CD4-positive, alpha-beta T cell treated with Interleukin-15 for 1 hour (primary cell): Measurements from ENCODE around the gene UBXN11.
A peak's percentile ranks its signal among the peaks of the same experiment; 100 is the strongest.

ENCODE experiments used
- DNase-seq: peaks from one replicate; pipeline ENCODE4 v3.0.0-alpha.2; 2020

The UBXN11 gene

DNA sequence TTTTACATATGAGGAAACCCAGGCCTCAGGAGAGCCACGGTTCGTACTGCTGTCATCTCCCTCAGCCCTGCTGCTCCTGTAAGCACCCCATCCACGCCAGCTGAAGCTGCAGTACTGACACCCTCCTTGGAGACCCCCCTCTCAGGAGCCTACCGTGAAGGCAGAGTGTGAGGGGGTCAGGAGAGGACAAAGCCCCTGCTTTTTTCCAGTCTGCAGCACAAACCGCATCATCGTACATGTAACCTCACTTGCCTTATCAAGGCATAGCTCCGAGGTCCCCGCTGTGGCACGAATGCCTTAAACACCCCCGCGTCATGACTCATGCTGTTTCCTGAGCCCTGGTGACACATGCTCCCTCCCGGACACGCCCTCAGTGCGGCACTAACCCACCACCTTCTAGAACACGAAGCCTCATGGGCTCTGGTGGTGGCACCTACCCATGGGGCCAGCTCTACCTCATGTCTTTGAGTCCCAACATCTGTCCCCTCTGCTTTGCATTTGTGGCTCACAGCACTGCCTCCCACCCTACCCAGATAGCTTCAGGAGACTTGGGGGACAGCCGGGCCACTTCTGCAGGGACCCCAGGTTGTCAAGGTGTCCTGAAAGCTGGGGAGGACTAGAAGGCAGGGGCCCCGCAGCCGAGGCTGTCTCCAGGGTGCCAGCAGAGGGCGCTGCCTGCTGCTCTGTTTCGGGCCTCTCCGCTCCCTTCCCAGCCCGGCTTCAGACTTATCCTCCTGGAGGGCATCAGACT, 21.7 kb downstream of the UBXN11 start:
- DNase-seq, result peak; percentile 93

DNA sequence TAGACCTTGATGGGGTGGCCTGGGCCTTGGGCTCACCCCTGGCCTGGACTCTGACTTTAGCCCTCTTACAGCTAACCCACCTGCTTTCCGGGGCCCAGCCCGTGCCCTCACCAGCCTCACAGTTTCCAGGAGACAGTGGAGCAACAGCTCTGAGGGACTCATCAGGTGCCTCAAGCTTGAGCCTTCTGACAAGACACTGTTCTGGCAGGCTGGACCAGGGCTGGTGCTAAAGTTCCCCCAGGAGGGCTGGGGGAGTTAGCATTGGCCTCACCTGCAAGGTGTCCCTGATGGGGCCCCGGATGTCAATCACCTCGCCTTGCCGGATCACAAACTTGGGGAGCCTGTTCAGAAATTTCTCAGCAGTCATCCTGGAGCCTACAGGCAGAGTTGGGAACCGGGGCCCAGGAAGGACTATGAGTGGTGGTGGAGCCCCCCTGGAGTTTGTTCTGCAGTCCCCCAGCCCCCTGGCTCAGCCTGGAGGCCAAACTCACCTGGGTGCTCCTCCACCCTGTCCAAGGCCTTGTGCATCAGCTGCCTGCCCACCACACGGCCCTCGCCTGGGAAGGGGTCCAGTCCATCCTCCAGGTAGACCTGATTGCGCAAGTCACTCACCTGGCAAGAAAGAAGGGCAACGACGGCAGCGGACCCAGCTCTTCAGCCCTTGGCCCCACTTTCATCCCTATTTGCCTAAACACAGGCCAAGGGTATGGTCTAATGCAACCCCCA, 22.4 kb downstream of the UBXN11 start:
- no peak for DNase-seq

DNA sequence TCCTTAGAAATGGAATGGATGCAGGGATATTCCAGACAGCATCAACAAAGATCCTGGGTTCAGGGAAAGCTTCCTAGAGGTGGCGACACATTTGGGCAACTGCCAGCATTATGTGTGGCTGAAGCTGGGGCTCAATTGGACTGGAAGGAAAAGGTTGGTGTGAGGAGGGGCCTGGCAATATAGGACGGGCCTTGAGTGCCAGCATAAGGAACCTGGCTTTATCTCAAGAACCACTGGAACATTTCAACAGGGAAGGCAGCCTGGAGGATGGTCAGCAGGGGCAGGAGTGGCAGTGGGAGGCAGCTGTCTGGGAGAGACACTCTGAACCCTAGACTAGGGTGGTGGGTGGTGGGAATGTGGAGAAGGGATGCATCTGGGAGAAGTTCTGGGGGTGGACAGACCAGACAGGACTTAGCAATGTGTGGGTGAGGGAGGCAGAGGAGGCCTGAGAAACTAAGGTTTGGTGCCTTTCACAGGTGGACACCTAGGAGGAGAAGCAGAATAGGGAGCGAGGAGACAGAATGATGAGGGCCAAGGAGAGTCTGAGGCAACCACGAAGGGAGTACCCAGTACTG, 23.1 kb downstream of the UBXN11 start:
- no peak for DNase-seq

DNA sequence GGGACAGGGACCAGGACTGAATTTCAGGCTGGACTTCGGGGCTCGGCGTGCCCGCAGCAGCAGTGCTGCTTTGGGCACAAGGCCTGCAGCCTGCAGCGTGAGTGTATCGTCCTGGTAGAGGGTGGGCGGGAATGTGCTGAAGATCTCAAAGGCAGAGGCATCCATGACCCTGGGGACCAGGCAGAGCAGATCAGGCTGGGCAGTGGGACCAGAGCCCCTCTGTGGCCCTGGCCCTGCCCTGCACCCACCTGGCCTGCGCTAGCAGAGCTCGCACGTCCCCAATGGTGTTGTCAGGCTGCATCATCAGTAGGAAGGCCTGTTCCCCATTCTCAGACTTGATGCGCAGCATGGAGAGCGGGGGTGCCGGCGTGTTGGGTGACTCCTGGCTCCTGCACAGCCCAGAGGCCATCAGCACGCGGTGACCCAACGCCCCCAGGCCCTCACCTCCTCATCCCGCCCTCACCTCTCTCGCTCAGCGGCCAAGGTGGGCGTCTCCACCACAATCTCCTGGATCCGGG, 24.0 kb downstream of the UBXN11 start:
- no peak for DNase-seq

DNA sequence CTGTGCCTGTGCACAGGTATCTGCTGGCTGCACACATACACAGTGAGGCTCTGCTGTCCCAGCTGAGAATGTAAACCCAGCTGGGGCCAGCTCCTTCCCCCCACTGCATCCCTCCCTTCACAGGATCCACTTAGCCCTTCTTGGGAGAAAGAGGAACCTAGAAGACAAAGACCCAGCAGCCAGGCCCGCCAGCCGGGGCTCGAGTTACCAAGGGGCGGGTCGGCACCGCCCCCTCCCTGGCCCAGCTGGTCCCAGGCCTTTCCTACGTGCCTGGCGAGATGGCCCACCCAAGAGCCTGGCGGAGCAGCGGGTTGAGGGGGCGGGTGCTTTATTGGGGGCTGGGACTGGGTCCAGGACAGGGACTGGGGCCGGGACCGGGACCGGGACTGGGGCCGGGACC, 24.5 kb downstream of the UBXN11 start:
- no peak for DNase-seq

DNA sequence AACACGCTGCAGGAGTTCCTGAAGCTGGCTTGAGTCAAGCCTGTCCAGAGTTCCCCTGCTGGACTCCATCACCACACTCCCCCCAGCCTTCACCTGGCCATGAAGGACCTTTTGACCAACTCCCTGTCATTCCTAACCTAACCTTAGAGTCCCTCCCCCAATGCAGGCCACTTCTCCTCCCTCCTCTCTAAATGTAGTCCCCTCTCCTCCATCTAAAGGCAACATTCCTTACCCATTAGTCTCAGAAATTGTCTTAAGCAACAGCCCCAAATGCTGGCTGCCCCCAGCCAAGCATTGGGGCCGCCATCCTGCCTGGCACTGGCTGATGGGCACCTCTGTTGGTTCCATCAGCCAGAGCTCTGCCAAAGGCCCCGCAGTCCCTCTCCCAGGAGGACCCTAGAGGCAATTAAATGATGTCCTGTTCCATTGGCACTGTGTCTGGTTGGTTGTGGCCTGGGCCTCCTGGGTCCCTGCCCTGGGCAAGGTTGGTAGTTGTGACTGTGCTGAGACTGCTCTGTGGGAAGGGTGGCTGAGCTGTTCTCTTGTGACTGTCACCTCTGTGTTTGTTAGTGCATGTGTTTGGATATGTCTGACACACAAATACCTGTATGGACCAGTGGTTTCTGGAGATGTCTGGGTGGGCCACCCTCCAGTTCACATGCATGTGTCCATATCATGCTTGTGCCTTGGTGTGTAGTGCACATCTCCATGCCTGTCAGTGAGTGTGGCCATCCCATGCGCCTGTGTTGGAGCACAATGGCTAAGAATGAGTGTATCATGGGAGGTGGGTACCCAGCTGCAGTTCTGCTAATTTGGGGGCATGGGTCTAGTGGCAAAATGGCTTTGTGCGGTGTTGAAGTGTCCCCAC, 25.1 kb downstream of the UBXN11 start:
- no peak for DNase-seq

DNA sequence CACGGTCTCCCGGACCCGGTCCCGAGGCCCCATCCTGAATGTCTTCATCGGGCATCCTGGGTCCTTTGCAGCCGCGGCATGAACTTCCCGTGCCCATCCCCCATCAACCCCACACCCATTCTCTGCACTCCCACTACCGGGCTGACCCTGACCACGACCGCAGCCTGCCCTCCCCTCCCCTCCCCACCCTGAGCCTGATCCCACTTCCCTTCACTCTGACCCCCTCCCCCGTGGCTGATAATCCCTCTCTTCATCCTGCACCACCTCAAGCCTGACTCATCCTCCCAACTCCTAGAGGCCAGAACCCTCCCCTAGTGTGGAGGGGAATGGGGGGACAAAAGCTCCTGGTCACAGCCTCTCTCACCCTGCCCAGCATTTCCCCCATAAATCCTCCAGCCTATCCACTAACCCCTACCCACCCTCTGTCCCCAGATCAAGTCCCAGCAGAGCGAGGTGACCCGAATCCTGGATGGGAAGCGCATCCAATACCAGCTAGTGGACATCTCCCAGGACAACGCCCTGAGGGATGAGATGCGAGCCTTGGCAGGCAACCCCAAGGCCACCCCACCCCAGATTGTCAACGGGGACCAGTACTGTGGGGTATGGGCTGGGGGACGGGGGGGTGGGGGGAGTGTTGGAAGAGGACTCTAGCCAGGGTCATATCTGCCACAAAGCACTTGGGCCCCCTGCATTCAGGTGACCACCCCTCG, 25.9 kb downstream of the UBXN11 start:
- no peak for DNase-seq

DNA sequence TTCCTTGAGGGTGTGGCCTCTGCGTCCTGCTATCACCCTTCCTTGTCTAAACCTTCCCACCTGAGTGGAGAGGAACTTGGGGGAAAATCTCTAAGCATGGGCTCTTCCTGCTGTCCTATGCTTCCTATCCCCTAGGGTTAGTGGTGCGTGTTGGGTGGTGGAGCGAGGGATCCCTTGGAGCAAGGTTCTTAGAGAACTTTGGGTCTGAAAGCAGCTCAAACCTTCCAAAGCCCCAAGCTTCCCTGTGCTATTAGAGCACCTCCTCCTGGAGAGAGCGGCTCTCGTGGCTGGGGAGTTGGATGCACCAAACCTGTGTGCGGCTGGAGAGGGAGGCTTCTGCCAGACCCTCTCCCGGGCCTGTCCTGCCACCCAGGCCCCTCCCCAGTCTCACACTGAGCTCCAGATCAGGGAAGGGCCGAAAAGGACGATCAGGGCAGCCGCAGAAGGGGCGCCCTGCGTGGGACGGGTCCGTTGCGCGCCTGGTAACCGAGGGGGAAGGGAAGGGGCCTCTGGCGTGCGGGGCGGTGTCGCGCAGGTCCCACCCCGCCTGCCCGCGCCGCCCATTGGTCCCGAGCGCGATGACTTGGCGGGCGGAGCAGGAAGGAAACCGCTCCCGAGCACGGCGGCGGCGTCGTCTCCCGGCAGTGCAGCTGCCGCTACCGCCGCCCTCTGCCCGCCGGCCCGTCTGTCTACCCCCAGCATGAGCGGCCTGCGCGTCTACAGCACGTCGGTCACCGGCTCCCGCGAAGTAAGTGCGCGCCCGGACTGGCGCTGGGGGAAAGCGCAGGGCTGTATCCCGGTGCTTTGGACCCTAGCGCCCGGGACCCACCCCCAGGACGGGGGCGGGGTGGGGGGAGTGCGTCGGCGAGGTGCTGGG, 26.7 kb downstream of the UBXN11 start, which contains the start of gene SH3BGRL3:
Gene SH3BGRL3 (plus strand): TSS at position 631 of the 877 bp plus-strand sequence. CDS start 70 bp downstream, at position 701.
- peak; percentile 85 for DNase-seq

DNA sequence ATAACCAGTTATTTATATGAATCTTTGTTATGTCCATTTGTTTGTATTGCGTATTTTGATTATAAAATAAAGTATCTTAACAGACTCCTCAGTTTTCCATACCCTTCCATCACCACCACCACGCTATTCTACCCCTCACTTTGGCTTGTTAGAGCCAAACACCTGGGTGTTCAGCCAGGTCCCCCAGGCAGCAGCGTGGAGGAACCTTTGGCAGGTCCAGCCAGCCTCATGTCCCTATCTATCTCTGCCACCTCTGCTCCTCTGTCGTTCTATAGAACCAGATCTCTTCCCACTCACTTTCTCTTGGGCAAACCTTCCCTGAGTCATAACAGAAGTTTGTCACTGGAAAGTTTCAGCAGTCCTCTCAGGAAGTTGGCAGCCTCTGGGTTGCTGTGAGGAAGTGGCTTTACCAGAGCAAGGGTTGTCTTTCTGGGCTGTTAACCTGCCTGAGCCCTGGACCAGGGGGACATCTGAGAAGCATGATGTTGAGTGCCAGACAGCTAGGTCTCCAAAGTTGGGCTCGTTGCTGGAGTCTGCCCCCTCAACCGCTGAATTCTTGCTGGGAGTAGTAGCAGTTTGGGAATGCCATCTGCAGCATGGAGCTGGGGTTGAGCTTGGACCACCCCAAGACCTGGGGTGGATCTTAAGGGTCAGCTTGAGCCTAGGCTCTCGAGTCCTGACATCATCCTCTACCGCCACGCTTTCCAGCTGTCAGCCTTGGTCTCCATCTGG, 27.5 kb downstream of the UBXN11 start:
- DNase-seq, result peak; percentile 65

DNA sequence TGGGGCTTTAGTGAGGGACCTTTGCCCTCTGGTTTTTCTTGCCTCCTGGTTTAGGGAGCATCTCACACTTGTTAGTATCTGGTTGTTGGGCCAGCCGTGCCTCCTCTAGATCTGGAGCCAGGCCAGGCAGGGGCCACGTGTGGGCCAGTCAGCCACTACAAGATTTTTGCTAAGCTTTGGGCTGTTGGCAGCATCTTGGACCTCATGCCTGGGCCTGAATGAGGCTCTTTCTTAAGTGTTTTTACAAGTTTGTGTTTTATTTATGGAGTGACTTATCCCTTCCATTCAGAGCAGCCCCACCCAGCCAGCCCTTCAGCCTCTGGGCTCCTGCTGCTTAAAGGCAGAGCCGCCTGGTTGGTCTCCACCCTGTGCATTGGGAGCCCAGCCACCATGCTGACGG, 28.1 kb downstream of the UBXN11 start:
- DNase-seq, result no peak

DNA sequence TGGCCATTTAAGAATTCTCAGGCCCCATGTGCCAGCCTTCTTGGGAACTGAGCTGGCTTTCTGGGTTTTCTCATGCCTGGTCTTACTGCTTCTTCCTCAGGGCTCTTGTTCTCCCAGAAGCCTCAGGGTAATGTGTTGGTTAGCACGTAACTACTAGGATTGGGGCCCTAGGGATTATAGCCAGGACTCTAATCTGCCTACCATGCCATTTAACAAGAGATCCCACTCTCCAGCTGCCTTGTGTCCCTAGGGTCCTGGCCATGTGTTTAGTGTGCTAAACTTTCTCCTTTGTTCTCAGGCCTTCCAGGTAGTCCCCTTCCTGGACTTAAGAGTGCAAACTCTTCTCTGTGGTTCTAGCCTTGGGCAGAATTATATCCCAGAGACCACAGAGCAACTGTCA, 28.7 kb downstream of the UBXN11 start:
- no peak for DNase-seq

DNA sequence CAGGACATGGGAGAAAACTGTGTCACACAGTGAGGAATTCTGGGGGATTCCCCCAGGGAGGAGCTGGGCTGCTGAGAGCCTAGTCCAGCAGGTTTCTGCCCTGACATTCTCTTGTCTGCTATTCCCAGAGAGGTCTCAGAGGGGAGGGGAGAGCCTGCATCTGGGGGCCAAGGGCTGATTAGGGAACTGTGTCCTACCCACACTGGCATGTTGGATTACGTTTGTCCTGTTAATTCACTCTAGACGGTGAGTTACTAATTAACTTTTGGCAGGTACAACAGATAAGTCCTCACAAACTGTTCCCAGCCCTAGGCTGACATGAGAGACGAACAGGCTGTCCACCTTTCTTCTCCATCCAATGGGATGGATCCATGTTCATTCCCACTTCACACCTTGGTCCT, 29.2 kb downstream of the UBXN11 start:
- no peak for DNase-seq

DNA sequence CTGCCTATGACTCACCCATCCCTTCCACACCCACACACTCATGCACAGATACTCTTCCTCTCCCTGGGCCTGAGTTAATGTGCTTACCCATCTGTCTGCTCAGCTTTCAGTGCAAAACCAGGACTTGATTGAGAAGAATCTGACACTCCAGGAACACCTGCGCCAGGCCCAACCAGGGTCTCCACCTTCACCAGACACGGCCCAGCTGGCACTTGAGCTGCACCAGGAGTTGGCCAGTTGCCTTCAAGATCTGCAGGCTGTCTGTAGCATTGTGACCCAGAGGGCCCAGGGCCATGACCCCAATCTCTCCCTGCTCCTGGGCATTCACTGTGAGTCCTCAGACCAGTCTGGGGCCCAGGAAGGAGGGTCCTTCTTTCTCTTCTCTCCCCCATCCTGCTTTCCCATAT, 30.0 kb downstream of the UBXN11 start:
- DNase-seq, result no peak

DNA sequence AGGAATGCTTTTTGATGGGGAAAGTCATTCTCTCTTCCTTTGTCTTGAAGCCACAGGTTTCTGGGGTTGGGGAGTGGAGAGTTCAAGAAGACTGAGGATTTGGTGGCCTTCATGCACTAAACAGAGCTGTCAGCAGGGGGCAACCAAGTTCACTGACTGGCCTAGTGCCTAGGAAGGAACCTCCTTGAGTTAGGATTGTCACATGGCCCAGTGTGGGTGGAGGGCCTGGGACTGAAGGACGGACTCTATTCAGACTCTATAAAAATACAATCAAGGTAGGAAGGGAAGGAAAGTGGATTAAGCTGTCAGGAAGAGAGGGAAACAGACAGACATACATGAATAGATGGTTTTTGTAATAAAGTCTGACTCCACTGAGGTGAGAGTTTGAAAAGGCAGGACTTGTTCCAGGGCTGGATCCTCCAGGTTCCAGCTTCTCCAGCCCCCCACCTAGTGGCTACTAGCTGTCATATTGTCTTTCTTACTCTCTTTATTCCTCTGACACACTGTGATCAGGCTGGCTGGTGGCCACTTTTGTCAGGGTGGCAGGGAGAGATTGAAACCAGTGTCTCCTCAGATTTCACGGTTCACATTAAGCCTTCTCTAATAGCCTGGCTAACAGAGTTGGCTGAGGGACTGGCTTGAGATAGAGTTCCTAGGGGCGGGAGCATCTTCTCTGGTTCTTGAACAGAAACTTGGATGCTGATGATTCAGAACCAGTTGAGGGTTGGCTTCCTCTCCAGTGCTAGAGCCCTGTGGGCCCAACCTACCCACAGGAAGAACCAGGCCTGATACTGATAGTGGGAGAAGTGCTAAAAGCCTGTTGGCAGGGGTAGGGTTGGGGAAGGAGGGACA, 30.6 kb downstream of the UBXN11 start:
- peak; percentile 83 for DNase-seq

DNA sequence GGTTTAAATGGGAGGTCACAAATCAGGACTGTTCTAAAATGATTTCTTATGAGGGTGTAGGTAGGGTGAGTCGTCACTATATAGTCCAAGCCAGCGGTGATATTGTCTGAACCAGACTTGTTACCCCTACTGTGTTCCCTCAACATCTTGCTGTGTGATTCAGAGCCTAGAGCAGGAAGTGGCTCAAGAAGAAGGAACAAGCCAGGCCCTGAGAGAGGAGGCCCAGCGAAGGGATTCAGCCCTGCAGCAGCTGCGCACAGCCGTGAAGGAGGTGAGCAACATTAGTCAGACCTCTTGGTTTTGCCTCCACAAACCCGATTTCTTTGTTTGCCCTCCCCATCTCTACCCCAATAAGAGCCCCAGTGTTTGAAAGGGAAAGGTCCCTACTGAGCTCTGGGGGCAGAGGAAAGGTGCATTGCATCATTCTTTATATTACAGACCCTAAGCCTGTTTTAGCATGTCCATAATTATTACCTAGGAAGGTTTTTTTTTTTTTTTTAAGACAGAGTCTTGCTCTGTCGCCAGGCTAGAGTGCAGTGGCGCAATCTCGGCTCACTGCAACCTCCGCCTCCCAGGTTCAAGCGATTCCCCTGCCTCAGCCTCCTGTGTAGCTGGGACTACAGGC, 31.5 kb downstream of the UBXN11 start:
- peak; percentile 66 for DNase-seq

DNA sequence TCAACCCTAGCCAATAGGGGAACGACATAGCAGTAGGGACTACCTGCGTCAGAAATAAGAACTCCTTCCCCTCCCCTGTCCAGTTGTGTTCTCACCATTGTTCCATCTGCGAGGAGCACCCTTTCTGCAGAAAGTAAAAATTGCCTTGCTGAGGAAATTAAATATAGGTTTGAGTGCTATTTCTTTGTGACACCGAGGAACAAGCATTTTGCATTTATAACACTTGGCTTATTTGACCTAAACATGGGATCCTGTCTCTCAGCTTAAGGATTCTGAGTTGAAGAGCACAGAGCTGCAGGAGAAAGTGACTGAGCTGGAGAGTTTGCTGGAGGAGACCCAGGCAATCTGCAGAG, 37.3 kb downstream of the UBXN11 start:
- no peak for DNase-seq

DNA sequence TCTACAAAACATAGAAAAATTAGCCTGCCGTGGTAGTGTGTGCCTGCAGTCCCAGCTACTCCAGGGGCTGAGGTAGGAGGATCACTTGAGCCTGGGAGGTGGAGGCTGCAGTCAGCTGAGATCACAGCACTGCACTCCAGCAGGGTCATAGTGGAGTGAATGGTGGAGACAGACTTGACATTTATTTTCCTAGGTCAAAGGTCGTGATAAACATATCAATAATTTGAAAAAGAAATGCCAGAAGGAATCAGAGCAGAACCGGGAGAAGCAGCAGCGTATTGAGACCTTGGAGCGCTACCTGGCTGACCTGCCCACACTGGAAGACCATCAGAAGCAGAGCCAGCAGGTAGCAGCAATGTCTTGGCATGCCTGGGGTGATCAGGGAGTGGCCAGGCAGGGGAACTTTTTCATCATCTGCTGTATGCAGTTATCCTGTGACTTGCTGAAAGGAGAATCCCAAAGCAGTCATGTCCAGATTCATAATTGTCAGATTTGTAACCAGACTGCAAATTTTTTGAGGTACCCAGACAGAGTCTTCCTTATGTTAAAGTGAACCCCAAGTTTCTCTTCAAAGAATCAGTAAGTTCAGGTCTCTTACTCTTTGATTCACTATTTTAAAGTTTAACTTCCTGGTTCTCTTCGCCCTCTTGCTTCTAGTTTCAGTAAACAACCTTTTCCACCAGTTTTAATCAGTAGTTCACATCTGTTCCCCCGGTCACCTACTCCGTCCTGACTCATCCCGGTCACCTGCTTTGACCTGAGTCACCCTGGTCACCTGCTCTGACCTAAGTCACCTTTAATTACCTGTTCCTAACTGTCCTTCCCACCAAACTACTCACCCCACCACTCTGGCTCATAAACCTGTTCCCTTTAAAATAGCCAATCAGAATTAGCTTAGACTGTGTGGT, 37.9 kb downstream of the UBXN11 start:
- DNase-seq, result no peak

DNA sequence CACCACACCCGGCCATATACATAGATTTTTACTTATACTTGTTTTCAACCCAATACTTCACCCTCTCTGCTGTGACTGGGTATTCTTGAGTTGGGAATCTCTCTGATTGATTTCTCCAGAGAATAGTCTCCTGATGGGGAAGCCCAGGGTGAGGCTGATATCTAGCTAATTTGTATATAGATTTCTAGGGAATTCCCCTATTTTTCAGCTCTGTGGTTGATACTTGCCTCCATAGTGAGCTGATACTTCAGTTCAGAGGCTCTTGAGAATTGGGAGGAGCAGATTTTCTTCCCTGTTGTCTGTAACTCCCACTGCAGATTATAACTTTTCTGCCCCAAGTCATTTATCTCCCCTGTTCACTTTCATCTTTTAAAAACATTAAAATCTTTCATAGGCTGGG, 41.0 kb downstream of the UBXN11 start:
- no peak for DNase-seq
